Skin epidermis (tissue), 12 donors: ENCODE measurements around the gene PDS5A.
"Not testable (repeated sequence)": the region's sequence is repeated elsewhere in the genome, so short reads cannot be mapped to it uniquely, and the experiment has no call there.

Source experiments
- H3K27ac ChIP-seq, 21 experiments: fragments of 200-600 bp; sonication (generic) in 11 of 21; one replicate each; pipeline ENCODE4 v1.5.0; 2020; ENCODE audit warnings: mild to moderate bottlenecking in 3 of 21, inconsistent platforms in 2 of 21, moderate library complexity in 2 of 21
- H3K4me3 ChIP-seq, 7 experiments: fragments of 200-600 bp; sonication (generic) in 2 of 7; one replicate each; pipeline ENCODE4 v1.5.0; 2020; ENCODE audit warnings: inconsistent platforms in 2 of 7, mild to moderate bottlenecking in 2 of 7, moderate library complexity in 1 of 7

Gene PDS5A

GRCh38 chr4:39977489-39978377 is at the start of gene PDS5A:
Gene PDS5A, minus strand, starts transcription at chr4:39977911. Its CDS starts 1,334 bp downstream, at chr4:39976577.
- H3K27ac ChIP-seq = peak within 1 kb of the TSS; percentile 87 to 100 (median 97)
- H3K4me3 ChIP-seq = peak within 1 kb of the TSS; percentile 74 to 99 (median 91)

GRCh38 chr4:40024049-40024448 is 46.3 kb upstream of the PDS5A start:
- H3K4me3 ChIP-seq, H3K27ac ChIP-seq: not testable (repeated sequence)

DNA sequence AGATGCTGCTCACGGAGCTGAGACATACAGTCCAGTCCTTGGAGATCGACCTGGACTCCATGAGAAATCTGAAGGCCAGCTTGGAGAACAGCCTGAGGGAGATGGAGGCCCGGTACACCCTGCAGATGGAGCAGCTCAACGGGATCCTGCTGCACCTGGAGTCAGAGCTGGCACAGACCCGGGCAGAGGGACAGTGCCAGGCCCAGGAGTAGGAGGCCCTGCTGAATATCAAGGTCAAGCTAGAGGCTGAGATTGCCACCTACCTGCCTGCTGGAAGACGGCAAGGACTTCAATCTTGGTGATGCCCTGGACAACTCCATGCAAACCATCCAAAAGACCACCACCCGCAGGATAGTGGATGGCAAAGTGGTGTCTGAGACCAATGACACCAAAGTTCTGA is 43.4 kb upstream of the PDS5A start:
- H3K4me3 ChIP-seq, H3K27ac ChIP-seq: not testable (repeated sequence)

DNA sequence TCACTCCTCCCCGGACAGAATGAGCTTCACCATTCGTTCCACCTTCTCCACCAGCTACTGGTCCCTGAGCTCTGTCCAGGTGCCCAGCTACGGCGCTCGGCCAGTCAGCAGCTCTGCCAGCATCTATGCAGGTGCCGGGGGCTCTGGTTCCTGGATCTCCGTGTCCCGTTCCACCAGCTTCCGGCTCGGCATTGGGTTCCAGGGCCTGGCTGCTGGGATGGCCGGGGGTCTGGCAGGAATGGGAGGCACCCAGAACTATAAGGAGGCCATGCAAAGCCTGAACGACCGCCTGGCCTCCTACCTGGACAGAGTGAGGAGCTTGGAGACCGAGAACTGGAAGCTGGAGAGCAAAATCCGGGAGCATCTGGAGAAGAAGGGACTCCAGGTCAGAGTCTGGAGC is 42.5 kb upstream of the PDS5A start:
- Histone ChIP-seq H3K27ac (no peak overlapping the region), H3K4me3 (no peak overlapping the region)

DNA sequence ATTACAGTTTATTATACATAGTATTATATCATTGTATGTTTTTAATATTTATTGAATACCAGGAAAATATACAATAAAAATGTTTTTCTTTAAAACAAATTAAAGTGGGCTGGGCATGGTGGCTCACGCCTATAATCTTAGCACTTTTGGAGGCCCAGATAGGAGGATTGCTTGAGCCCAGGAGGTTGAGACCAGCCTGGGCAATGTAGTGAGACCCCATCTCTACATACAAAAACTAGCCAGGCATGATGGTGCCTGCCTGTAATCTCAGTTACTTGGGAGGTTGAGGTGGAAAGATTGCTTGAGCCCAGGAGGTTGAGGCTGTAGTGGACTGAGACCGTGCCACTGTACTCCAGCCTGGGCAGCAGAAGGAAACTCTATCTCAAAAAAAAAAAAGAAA is 38.3 kb upstream of the PDS5A start:
- no peak overlapping the region for H3K4me3 ChIP-seq
- no peak overlapping the region for H3K27ac ChIP-seq

- Histone ChIP-seq H3K27ac (no peak overlapping the region), H3K4me3 (no peak overlapping the region)
These were observed 26.3 kb upstream of the PDS5A start for GRCh38 chr4:40003986-40004385.

DNA sequence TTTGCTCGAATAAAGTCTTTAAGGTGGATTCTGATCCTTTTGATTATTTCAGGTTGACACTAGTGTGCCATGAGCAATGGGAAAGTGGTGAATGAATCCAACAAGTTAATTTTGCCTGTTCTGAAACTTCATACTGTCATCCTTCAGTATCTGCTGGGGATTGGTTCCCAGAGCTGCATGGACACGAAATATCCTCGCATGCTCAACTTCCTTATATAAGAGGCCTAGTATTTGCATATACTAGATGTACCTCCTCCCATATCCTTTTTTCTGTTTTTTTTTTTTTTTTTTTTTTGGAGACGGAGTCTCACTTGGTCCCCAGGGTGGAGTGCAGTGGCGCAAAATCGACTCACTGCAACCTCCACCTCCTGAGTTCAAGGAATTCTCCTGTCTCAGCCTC is 23.0 kb upstream of the PDS5A start:
- no peak overlapping the region for H3K4me3 ChIP-seq
- H3K27ac ChIP-seq = no peak overlapping the region

GRCh38 chr4:39998659-39999345 is 21.1 kb upstream of the PDS5A start:
- Histone ChIP-seq H3K4me3 (no peak overlapping the region), H3K27ac (no peak overlapping the region)

DNA sequence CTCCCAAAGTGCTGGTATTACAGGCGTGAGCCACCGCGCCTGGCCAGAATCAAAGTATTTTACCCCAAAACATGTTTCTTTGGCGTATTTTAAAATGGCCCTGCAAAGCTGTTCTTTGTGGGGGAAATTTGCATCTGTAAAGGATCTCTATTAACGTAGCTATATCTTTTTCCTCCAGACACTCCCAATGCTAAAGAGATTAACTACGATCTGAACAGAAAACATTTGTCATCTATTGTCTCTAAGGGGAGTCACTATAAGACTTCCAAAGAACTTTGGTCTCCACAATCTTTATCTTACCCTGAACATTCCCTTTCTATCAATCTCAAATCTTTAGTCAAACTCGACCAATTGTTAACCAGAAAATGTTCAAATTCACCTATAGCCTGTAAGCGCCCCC is 19.1 kb upstream of the PDS5A start:
- Histone ChIP-seq H3K27ac (no peak overlapping the region), H3K4me3 (no peak overlapping the region)

DNA sequence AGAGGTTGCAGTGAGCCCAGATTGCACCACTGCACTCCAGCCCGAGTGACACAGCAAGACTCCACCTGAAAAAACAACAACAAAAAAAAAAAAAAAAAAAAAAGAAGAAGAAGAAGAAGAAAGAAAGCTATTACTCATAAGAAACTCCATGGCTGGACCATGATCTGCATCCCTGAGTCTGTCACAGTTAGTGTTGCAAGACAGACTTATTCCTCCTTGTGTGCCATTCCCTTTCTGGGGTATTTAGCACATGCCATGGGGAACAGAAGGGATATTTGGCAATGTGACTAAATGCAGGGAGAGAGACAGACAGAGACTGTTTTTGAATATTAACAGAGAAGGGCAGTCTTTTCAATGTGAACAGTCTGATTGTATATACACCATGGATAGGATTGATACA is 16.7 kb upstream of the PDS5A start:
- Histone ChIP-seq H3K4me3 (no peak overlapping the region), H3K27ac (no peak overlapping the region)

DNA sequence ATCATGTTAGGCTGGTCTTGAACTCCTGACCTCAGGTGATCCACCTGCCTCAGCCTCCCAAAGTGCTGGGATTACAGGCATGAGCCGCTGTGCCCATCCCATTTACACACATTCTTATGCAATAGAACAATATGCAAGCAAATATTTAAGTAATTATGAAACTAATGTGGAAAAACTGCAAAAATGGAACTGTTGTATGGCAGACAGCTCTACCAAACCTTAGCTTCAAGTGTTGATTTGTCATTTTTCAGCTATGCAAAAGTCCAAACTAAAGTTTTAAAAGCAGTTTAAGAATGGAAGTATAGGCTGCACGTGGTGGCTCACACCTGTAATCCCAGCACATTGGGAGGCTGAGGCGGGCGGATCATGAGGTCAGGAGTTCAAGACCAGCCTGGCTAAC is 11.7 kb upstream of the PDS5A start:
- H3K4me3 ChIP-seq, H3K27ac ChIP-seq: not testable (repeated sequence)

GRCh38 chr4:39987485-39987884 is 9.8 kb upstream of the PDS5A start:
- Histone ChIP-seq H3K27ac (no peak overlapping the region), H3K4me3 (no peak overlapping the region)

- Histone ChIP-seq H3K4me3 (no peak overlapping the region), H3K27ac (no peak overlapping the region)
These were observed 1.2 kb upstream of the PDS5A start for GRCh38 chr4:39978904-39979303.

DNA sequence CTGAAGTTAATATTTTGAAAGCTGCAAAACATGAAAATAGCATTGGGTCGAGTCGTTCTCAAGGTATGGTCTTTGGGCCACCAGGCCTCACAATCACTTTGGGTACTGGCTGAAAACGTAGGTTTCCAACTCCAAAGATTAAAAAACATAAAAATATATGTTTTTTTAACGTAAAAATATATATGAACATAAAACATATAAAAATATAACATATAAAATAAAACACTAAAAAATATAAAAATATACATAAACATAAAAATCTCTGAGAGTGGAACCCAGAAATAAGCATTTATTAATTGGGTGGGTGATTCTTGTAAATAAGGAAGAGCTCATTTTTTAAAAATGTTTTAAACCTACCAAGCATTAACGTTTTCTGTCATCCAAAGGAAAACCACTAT is 666 bp upstream of the PDS5A start:
- Histone ChIP-seq H3K4me3 (peak overlapping the region; percentile 74 to 99 (median 91)), H3K27ac (peak overlapping the region in 20 of 21 experiments; percentile 20 to 100 (median 97))

DNA sequence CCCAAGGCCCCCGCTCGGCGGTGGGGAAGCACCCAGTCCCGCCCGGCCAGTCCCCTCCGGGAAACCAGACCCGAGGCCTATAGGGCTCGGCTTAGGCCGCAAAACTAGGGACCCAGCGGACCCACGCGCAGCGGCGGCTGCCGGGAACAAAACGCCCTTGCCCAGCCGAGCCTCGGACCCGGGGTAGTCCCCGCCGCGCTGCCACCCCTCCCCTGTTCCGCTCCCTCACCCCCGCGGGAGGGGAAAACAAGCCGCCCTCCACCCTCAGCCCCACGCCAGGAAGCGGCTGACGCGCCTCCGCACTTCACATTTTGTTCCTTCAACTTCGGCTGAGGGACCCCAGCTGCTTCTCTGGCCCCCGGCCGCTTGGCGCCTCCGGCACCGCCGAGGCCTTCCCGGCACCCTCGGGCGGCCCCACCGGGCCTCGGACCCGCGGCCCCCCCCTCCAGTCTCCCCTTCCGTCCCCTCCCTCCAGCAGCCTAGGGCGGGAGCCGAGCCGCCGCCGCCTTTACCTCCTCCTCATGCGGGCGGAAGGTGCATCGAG is 694 bp downstream of the PDS5A start:
- H3K4me3 ChIP-seq = peak overlapping the region; percentile 74 to 99 (median 91)
- peak overlapping the region; percentile 87 to 100 (median 97) for H3K27ac ChIP-seq

DNA sequence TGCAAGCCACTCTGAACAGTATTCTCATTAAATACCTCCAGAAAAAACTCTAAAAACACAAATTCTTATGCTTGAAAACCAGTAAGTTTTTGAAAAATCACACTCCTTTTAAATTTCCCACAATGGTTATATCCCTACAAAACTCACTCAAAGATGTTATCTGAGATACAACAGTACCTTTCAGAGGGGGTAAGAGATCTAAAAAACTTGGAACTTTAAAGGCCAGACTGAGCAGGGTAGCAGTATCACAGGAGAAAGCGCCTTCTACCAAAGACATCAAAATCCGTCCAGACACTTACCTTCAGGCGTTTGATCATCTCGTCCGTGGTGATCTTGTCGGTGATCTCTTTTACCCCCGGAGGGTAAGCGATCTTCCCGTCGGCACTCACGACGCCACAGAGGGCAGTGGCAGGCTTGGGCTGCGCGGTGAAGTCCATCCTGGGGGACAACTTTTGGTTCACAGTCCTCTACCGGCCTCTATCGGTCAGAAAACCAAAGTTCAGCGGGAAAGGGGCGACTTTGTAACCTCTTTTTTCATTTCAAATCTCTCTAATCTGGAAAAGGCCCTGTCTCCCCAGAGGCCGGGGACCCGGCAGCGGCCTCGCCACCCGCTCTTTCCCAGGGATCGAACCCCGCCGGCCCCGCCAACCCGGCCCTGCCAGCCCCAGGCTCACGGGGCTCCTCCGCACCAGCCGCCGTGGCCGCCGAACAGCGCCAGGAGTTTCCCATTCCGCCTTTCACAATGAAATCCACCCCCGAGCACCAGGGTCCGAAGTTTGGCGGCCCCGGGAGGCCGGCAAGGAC is 1.4 kb downstream of the PDS5A start:
- Histone ChIP-seq H3K27ac (peak overlapping the region; percentile 87 to 100 (median 97)), H3K4me3 (peak overlapping the region; percentile 74 to 99 (median 91))

- Histone ChIP-seq H3K27ac (peak overlapping the region in 9 of 21 experiments; percentile 8 to 100 (median 98)), H3K4me3 (peak overlapping the region in 3 of 7 experiments; percentile 91 to 99 (median 98))
These were observed 2.1 kb downstream of the PDS5A start for GRCh38 chr4:39975488-39976089.

DNA sequence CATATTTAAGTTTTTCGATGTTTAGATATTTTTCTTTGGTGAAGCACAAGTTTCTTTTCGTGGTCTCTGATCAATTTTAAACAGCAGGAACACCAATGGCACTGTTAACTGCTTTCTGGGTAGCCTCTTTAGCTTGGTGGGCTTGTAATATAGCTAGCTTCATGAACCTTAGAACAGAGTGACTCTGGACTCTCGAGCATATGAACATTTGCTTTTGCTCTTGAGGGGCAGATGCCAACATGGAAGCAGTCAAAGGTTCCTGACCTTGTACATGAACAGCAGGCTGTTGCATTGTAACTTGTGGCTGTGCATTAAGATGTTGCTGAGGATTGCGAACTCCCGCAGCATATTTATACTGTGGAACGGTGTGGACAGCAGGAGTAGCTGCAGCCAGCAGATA is 4.7 kb downstream of the PDS5A start:
- not testable (repeated sequence) for H3K4me3 ChIP-seq, H3K27ac ChIP-seq
